LoVo (cell line): ENCODE data around the gene ZNF235.
"Not testable (repeated sequence)": the region's sequence is repeated elsewhere in the genome, so short reads cannot be mapped to it uniquely, and the experiment has no call there.

Source experiments
- DNase-seq: peaks from one replicate; pipeline ENCODE4 v3.0.0-alpha.2; 2016; ENCODE audit warnings: low spot score

ZNF235 gene

DNA sequence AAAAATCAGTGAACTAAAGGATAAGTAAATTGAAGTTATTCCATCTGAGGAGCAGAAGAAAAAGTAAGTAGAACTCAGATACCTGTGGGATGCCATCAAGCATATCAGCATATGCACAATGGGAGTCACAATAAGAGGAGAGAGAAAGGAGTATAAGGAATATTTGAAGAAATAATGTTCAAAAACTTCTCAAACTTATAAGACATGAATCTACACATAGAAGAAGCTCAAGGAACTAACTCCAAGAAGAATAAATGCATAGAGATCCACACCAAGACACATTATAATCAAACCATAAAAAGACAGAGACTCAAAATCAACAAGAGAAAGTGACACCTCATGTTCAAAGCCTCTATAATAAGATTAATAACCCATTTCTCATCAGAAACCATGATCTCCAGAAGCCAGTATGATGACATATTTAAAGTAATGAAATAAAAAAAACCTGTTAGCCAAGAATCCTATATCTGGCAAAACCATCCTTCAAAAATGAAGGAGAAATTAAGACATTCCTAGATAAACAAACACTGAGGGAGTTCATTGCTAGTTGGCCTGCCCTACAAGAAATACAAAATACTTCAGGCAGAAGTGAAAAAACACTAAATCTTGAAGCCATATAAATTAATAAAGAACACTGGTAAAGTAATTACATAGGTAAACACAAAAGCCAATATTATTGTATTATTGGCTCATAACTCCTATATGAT is 49.0 kb downstream of the ZNF235 start:
- no peak for DNase-seq

DNA sequence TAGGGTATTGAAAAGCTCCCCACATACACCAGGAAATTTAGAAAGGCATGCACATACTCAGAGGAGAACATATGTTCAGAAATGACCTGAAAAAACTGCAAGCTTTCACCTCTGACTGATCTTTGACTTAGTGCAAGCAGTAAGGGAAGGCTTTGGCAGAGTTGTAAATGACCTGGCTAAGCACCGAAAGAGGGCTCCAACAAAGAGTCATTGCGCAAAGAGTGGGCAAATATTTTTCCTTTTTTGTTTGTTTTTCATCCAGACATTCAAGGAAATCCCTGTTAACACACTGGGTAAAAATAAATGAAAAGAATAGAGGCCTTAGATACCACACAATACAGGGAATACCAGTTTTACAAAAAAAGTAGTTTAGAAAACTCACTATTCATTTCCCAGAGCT is 50.3 kb downstream of the ZNF235 start:
- no peak for DNase-seq

DNA sequence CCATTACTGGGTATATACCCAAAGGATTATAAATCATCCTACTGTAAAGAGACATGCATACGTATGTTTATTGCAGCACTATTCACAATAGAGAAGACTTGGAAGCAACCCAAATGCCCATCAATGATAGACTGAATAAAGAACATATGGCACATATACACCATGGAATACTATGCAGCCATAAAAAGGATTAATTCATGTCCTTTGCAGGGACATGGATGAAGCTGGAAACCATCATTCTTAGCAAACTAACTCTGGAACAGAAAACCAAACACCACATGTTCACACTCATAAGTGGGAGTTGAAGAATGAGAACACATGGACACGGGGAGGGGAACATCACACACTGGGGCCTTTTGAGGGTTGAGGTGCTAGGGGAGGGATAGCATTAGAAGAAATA is 51.4 kb downstream of the ZNF235 start:
- DNase-seq, result not testable (repeated sequence)

DNA sequence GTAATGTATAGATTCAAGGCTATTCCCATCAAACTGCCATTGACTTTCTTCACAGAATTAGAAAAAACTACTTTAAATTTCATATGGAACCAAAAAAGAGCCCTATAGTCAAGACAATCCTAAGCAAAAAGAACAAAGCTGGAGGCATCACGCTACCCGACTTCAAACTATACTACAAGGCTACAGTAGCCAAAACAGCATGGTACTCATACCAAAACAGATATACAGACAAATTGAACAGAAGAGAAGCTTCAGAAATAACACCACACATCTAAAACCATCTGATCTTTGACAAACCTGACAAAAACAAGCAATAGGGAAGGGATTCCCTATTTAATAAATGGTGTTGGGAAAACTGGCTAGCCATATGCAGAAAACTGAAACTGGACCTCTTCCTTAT is 52.5 kb downstream of the ZNF235 start:
- not testable (repeated sequence) for DNase-seq

DNA sequence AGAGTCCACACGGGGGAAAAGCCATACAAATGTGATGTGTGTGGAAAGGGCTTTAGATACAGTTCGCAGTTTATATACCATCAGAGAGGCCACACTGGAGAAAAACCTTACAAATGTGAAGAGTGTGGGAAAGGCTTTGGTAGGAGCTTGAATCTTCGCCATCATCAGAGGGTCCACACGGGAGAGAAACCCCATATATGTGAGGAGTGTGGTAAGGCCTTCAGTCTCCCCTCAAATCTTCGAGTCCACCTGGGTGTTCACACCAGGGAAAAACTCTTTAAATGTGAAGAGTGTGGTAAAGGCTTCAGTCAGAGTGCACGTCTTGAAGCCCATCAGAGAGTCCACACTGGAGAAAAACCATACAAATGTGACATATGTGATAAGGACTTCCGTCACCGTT is 68.4 kb downstream of the ZNF235 start:
- no peak for DNase-seq
